NCI-H1092 treated with DMSO at 0.1 percent for 48 hours (cell line): Measurements from ENCODE around the gene SQOR.
"Not testable (repeated sequence)": the region's sequence is repeated elsewhere in the genome, so short reads cannot be mapped to it uniquely, and the experiment has no call there.

Experiments used
- DNase-seq: peaks from one replicate; lab custom pipeline; 2025; lab: John Stamatoyannopoulos, UW

Gene SQOR

GRCh38 chr15:45631776-45632175 is 3.1 kb upstream of the SQOR start:
- DNase-seq: no peak

GRCh38 chr15:45635191-45635638 is 386 bp downstream of the SQOR start:
- DNase-seq: no peak

GRCh38 chr15:45635763-45636292 is 999 bp downstream of the SQOR start:
- DNase-seq: no peak

GRCh38 chr15:45637141-45637540 is 2.3 kb downstream of the SQOR start:
- DNase-seq: no peak

DNA sequence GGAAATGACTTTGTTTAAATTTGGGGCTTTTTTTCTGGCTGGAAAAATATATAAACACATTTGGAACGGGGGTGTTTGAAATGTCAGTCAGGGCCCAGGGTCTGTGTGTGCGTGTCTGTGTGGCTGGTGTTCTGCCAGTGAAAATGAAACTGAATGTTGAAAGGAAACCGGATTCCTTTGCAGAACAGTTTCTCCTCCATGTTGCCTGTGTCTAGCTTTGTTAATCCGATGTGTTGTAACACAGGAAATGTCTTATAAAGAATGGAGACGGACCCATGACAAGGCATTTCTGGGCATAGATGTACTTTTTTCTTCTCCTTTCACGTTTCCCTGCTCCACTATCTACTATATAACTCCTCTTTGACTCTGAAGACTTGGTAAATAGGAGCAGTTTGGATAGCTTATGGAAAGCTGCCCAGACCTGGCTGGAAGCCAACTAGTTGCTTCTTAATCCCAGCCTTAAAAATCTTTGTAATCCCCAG is 2.8 kb downstream of the SQOR start:
- DNase-seq: peak; percentile 4

DNA sequence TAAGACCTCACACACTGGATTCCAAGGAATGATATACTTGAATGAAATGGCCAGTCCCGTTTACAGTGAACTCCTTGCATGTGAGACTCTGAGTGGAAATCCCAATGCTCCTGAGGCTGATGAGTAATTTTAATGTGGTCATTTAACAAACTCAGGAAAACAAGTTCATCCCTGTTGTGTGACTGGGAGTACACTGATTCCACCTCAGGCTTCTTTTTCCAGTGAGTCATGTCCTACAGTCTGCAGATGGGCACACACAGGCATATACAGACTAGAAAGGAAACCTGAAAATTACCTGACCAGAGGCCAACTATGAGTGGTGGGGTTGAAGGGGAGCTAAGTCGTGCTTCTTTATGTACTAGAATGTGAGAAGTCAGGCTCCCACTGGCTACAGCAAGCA is 5.8 kb downstream of the SQOR start:
- DNase-seq: no peak

DNA sequence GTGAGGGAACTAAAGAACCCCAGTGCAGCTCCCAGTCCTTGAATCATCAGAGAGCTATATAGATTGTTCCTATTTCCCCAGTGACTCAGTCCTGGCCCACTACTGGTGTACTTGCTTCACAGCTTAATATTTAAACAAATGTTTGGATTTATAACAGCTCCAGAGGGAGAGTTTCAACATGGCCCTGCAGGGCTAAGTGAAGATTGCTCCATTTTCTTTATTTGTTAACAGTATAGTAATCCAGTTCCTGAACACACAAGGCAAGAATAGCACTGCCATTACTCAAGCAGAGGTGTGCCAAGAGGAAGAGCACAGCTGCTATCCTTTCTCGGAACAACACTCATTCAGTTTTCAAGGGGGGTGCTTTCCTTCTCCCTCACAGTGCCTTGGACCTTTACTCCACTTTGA is 6.5 kb downstream of the SQOR start:
- no peak for DNase-seq

GRCh38 chr15:45641999-45642932 is 7.4 kb downstream of the SQOR start:
- DNase-seq: no peak

- no peak for DNase-seq
Measured at GRCh38 chr15:45644437-45644836, 9.6 kb downstream of the SQOR start.

- DNase-seq: no peak
Measured at GRCh38 chr15:45645026-45645980, 10.5 kb downstream of the SQOR start.

GRCh38 chr15:45646220-45646619 is 11.4 kb downstream of the SQOR start:
- DNase-seq: no peak

GRCh38 chr15:45647828-45648227 is 13.0 kb downstream of the SQOR start:
- DNase-seq: no peak

- DNase-seq: no peak
Measured at GRCh38 chr15:45648521-45649200, 13.8 kb downstream of the SQOR start.

GRCh38 chr15:45650007-45650406 is 15.2 kb downstream of the SQOR start:
- not testable (repeated sequence) for DNase-seq

DNA sequence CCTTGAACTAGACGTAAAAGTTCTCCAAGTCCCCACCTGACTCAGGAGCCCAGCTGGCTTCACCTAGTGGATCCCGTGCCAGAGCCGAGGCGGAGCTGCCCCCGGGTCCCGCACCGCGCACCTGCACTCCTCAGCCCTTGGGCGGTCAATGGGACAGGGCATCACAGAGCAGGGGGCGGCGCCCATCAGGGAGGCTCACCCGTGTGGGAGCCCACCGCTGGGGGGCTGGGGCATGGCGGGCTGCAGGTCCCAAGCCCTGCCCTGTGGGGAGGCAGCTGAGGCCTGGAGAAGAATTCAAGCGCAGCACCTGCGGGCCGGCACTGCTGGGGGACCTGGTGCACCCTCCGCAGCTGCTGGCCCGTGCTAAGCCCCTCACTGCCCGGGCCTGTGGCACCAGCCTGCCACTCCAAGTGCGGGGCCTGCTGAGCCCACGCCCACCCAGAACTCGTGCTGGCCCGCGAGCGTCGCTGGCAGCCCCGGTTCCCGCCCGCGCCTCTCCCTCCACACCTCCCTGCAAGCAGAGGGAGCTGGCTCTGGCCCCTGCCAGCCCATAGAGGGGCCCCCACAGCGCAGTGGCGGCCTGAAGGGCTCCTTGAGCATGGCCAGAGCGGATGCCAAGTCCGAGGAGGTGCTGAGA is 16.2 kb downstream of the SQOR start:
- no peak for DNase-seq

GRCh38 chr15:45653702-45654424 is 19.0 kb downstream of the SQOR start:
- DNase-seq: no peak

DNA sequence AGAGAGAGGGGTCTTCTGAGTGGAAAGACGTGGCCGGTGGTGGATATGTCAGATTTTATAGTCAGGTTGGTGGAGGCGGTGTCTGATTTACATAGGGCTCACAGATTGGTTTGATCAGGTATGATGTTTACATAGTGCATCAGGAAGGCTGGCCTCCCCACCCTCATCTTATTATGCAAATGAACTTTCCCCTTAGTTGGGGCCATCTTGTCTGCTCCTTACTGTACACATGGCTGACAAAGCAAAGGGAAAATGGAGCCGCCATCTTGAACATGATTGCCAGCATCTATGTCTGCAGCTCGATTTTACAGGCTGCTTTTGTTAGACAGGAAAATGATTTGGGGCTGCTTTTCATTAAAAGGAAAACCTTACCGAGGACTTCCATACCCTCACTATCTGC is 19.9 kb downstream of the SQOR start:
- no peak for DNase-seq

DNA sequence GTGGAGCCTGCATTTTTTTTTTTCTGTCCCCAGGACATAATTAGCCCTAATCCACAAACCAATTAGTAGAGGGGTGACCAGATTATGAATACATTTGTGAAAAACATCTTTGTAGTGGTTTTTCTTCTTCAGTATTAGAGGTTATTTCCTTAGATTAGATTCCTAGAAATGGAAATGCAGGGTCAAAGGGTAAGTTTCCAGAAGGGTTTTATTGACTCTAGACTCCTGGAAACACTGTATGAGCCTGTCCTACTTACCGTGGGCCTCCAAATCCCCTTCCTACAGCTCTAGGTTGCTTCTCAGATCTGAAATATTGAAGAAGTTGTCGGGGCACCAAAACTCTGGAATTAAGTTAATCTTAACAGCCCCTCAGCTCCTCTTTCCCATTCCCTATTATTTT is 22.4 kb downstream of the SQOR start:
- no peak for DNase-seq

- DNase-seq: no peak
Measured at GRCh38 chr15:45657764-45658545, 23.1 kb downstream of the SQOR start.
